MM.1S (cell line): Measurements from ENCODE around the gene PEX26.

Source experiments
- DNase-seq: peaks from one replicate; pipeline ENCODE4 v3.0.0-alpha.2; 2015
- H2AFZ ChIP-seq: fragments of 300-600 bp; sonication (generic); 2 replicates; pipeline ENCODE4 v1.6.0; 2016; ENCODE audit warnings: antibody characterized with exemption, low read length
- H3F3A ChIP-seq: fragments of 300-600 bp; sonication (generic); 2 replicates; pipeline ENCODE4 v1.6.1; 2016; ENCODE audit warnings: mild to moderate bottlenecking, antibody characterized with exemption, low read length, moderate library complexity, mixed read lengths; ENCODE audit not compliant: insufficient read depth
- H3K27ac ChIP-seq: fragments of 300-600 bp; sonication (generic); 2 replicates; pipeline ENCODE4 v1.5.1; 2016; ENCODE audit warnings: mild to moderate bottlenecking, low read length
- H3K27me3 ChIP-seq: fragments of 300-600 bp; sonication (generic); replicated peaks from 2 replicates; pipeline ENCODE4 v1.6.0; 2016; ENCODE audit warnings: low read length; ENCODE audit not compliant: insufficient read depth
- H3K36me3 ChIP-seq: fragments of 300-600 bp; sonication (generic); replicated peaks from 2 replicates; pipeline ENCODE4 v1.6.1; 2016; ENCODE audit warnings: mild to moderate bottlenecking, low read length, mixed read lengths; ENCODE audit not compliant: insufficient read depth
- H3K4me1 ChIP-seq: fragments of 300-600 bp; sonication (generic); 2 replicates; pipeline ENCODE4 v1.6.1; 2016; ENCODE audit warnings: low read length, mixed read lengths
- H3K4me2 ChIP-seq: fragments of 300-600 bp; sonication (generic); 2 replicates; pipeline ENCODE4 v1.6.0; 2016; ENCODE audit warnings: low read depth, low read length
- H3K4me3 ChIP-seq: fragments of 300-600 bp; sonication (generic); 2 replicates; pipeline ENCODE4 v1.5.1; 2016; ENCODE audit warnings: low read length, mixed read lengths
- H3K79me2 ChIP-seq: fragments of 300-600 bp; sonication (generic); 2 replicates; pipeline ENCODE4 v1.6.1; 2016; ENCODE audit warnings: mixed run types, low read length, mixed read lengths
- H3K9ac ChIP-seq: fragments of 300-600 bp; sonication (generic); 2 replicates; pipeline ENCODE4 v1.6.1; 2016; ENCODE audit warnings: low read length, mixed read lengths
- H3K9me2 ChIP-seq: fragments of 300-600 bp; sonication (generic); replicated peaks from 2 replicates; pipeline ENCODE4 v1.6.1; 2016; ENCODE audit warnings: mild to moderate bottlenecking, low read length, mixed read lengths; ENCODE audit not compliant: insufficient read depth
- H3K9me3 ChIP-seq: fragments of 300-600 bp; sonication (generic); replicated peaks from 2 replicates; pipeline ENCODE4 v1.6.1; 2016; ENCODE audit warnings: mild to moderate bottlenecking, low read length, mixed read lengths; ENCODE audit not compliant: insufficient read depth
- H4K20me1 ChIP-seq: fragments of 300-600 bp; sonication (generic); 2 replicates; pipeline ENCODE4 v1.6.1; 2016; ENCODE audit warnings: mild to moderate bottlenecking, low read length, moderate library complexity, mixed read lengths; ENCODE audit not compliant: insufficient read depth
- CTCF ChIP-seq: fragments of 300-600 bp; sonication (generic); IDR thresholded peaks from 2 replicates; pipeline ENCODE4 v1.5.1; 2016; ENCODE audit warnings: antibody characterized with exemption, low read length, mixed read lengths
- EZH2 ChIP-seq: fragments of 300-600 bp; sonication (generic); optimal IDR thresholded peaks from 2 replicates; pipeline ENCODE3; 2017; ENCODE audit warnings: low read depth, mild to moderate bottlenecking, antibody characterized with exemption, low read length, mixed read lengths
- EZH2phosphoT487 ChIP-seq: fragments of 300-600 bp; sonication (generic); IDR thresholded peaks from 2 replicates; pipeline ENCODE4 v1.6.1; 2018; ENCODE audit warnings: antibody characterized with exemption, low read length

Gene PEX26

GRCh38 chr22:18079706-18080233 is 2.0 kb downstream of the PEX26 start:
- no peak for TF ChIP-seq CTCF
- TF ChIP-seq EZH2: no peak
- no peak for TF ChIP-seq EZH2phosphoT487
- no peak for DNase-seq
- Histone ChIP-seq H2AFZ (no peak overlapping the region), H3K27ac (no peak overlapping the region), H3K36me3 (no peaks in the 10 kb centered on the region), H3K79me2 (peaks cover 68% of the 10 kb centered on the region), H3K9me3 (no peaks in the 10 kb centered on the region), H3K4me2 (peak overlapping the region; percentile 91; the same call in 1 of the 2 replicates), H4K20me1 (no peaks in the 10 kb centered on the region), H3K9me2 (no peaks in the 10 kb centered on the region), H3K9ac (no peak overlapping the region), H3K4me1 (peaks cover 8% of the 10 kb centered on the region; the same call in 1 of the 2 replicates), H3K27me3 (no peaks in the 10 kb centered on the region), H3K4me3 (no peak overlapping the region), H3F3A (peaks cover 6% of the 10 kb centered on the region; the same call in 1 of the 2 replicates)

GRCh38 chr22:18081416-18081815 is 3.6 kb downstream of the PEX26 start:
- H3K4me1 ChIP-seq: peaks cover 5% of the 10 kb centered on the region; the same call in 1 of the 2 replicates
- no peak for DNase-seq
- no peak overlapping the region for H3K27ac ChIP-seq
- H3K9ac ChIP-seq: no peak overlapping the region
- no peaks in the 10 kb centered on the region for H3K9me3 ChIP-seq
- no peak overlapping the region for H3K4me2 ChIP-seq
- no peaks in the 10 kb centered on the region for H3K36me3 ChIP-seq
- no peaks in the 10 kb centered on the region for H3K9me2 ChIP-seq
- no peaks in the 10 kb centered on the region for H3K27me3 ChIP-seq
- H3F3A ChIP-seq: peaks cover 3% of the 10 kb centered on the region; the same call in 1 of the 2 replicates
- no peaks in the 10 kb centered on the region for H4K20me1 ChIP-seq
- H3K79me2 ChIP-seq: peaks cover 68% of the 10 kb centered on the region
- TF ChIP-seq EZH2 (no peak), EZH2phosphoT487 (no peak), CTCF (no peak)
- H2AFZ ChIP-seq: no peak overlapping the region
- H3K4me3 ChIP-seq: no peak overlapping the region

- Histone ChIP-seq H2AFZ (no peak overlapping the region), H3K4me1 (no peaks in the 10 kb centered on the region), H3K9me3 (no peaks in the 10 kb centered on the region), H3K27me3 (no peaks in the 10 kb centered on the region), H3K36me3 (peaks cover 3% of the 10 kb centered on the region; the same call in 1 of the 2 replicates), H3K4me3 (no peak overlapping the region), H3K4me2 (no peak overlapping the region), H3K9me2 (no peaks in the 10 kb centered on the region), H4K20me1 (no peaks in the 10 kb centered on the region), H3K9ac (no peak overlapping the region), H3K27ac (no peak overlapping the region), H3K79me2 (peaks cover 63% of the 10 kb centered on the region), H3F3A (peaks cover 3% of the 10 kb centered on the region; the same call in 1 of the 2 replicates)
- TF ChIP-seq EZH2: no peak
- no peak for DNase-seq
These were observed 4.7 kb downstream of the PEX26 start for GRCh38 chr22:18082467-18082866.

- peaks cover 3% of the 10 kb centered on the region; the same call in 1 of the 2 replicates for H3K36me3 ChIP-seq
These were observed 5.6 kb downstream of the PEX26 start for GRCh38 chr22:18083406-18083805.

More at GRCh38 chr22:18083406-18083805, 5.6 kb downstream of the PEX26 start:
- Histone ChIP-seq H3K9me3 (no peaks in the 10 kb centered on the region), H3F3A (peaks cover 2% of the 10 kb centered on the region; the same call in 1 of the 2 replicates), H4K20me1 (no peaks in the 10 kb centered on the region), H2AFZ (no peak overlapping the region), H3K4me1 (peaks cover 5% of the 10 kb centered on the region; the same call in 1 of the 2 replicates), H3K4me2 (no peak overlapping the region), H3K9me2 (no peaks in the 10 kb centered on the region), H3K27ac (no peak overlapping the region), H3K79me2 (peaks cover 60% of the 10 kb centered on the region), H3K9ac (no peak overlapping the region), H3K4me3 (no peak overlapping the region), H3K27me3 (no peaks in the 10 kb centered on the region)
- no peak for DNase-seq
- TF ChIP-seq EZH2: no peak
- TF ChIP-seq EZH2phosphoT487: no peak
- no peak for TF ChIP-seq CTCF
